Stomach (tissue), 4 donors: ENCODE data around the gene RNF175.

Experiments used
- CTCF ChIP-seq, 7 experiments: fragments of 450-650 bp in 4 of 7; fragments of 200-600 bp in 3 of 7; sonication (generic) in 3 of 7; IDR thresholded peaks; one replicate each; pipeline ENCODE4 v1.5.1; 2016 to 2019; ENCODE audit warnings: antibody characterized with exemption in 7 of 7, control low read depth in 2 of 7, mild to moderate bottlenecking in 1 of 7
- EP300 ChIP-seq: sonication (generic); formaldehyde crosslinking; IDR thresholded peaks from one replicate; pipeline ENCODE4 v1.6.1; 2017; ENCODE audit warnings: antibody characterized with exemption
- POLR2A ChIP-seq, 4 donors: fragments of 450-650 bp; IDR thresholded peaks; one replicate each; pipeline ENCODE4 v1.6.1; 2016; ENCODE audit warnings: antibody characterized with exemption in 4 of 4, control low read depth in 2 of 4, mild to moderate bottlenecking in 1 of 4, moderate library complexity in 1 of 4
- POLR2AphosphoS5 ChIP-seq, 3 donors: sonication (generic); formaldehyde crosslinking; IDR thresholded peaks; one replicate each; pipeline ENCODE4 v1.6.1; 2016; ENCODE audit warnings: antibody characterized with exemption in 3 of 3

- TF ChIP-seq POLR2A (IDR thresholded peaks at IDR 0.05) (no peak), CTCF (IDR thresholded peaks at IDR 0.05) (no peak), EP300 (no peak), POLR2AphosphoS5 (IDR thresholded peaks at IDR 0.05) (no peak)
These were observed 20.4 kb upstream of the RNF175 start for GRCh38 chr4:153780221-153780620.
